Stimulated activated CD8-positive, alpha-beta memory T cell treated with anti-CD3 and anti-CD28 coated beads, Interleukin-4, amount 100 ng/mL, for 48 hours (primary cell): ENCODE results near the gene TK2.
"Not testable (repeated sequence)": the region's sequence is repeated elsewhere in the genome, so short reads cannot be mapped to it uniquely, and the experiment has no call there.

ENCODE experiments used
- DNase-seq: peaks from one replicate; pipeline ENCODE4 v3.0.0-alpha.2; 2020

TK2 gene

GRCh38 chr16:66517586-66518263 lies 32.2 kb downstream of the TK2 start:
- no peak for DNase-seq

DNA sequence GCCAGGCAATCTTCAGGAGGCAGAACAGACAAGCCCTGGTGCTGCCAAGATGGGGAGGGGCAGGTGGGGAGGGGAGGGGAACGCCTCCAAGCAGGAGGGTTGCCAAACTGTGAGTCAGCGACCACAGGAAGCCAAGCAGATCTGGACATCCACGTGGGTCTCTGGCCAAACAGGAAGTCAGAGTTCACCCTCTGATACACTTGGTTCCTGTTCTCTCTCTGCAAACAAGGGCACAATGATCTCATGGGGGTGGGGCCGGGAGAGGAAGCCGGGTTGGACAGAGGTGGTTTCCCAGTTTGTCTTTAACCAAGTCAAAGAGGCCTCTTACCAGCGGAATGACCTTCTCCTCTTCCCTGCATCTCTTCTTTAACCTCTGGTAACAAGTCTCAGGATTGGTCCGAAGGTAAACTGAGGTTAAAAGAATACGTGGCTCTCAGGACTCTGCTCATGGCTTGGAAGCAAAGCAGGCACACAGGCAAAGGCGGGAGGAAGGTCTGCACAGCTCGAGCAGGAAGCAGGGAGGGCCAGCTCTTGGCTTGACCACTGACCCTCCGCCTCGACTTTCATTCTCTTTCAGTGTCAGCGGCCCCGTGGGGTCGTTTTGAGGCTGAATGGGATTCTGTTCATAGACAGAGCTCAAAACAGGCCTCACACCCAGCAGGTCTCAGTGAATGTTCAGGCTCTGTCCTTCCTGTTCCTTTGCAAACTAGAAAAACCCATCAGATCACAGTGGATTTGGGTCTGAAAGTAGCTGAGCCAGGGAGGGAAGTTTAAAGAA lies 32.9 kb downstream of the TK2 start:
- peak; percentile 87 for DNase-seq

DNA sequence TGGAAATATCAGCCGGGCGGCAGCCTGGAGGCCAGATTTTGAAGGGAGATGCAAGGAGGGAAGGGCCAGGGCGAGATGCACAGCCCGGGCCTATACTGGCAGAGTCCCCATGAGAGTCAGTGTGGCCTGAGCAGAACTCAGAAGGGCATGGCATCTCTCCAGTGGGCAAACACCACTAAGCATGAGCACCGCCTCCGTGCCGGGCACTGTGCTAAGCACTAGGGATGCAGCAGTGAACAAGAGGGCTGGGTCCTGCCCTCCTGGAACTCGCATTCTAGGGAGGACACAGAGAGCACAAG lies 33.5 kb downstream of the TK2 start:
- no peak for DNase-seq

- peak; percentile 59 for DNase-seq
These were observed 34.1 kb downstream of the TK2 start for GRCh38 chr16:66515596-66516508.

- DNase-seq = not testable (repeated sequence)
These were observed 34.8 kb downstream of the TK2 start for GRCh38 chr16:66514980-66515595.

GRCh38 chr16:66514391-66514790 lies 35.5 kb downstream of the TK2 start:
- DNase-seq = not testable (repeated sequence)

DNA sequence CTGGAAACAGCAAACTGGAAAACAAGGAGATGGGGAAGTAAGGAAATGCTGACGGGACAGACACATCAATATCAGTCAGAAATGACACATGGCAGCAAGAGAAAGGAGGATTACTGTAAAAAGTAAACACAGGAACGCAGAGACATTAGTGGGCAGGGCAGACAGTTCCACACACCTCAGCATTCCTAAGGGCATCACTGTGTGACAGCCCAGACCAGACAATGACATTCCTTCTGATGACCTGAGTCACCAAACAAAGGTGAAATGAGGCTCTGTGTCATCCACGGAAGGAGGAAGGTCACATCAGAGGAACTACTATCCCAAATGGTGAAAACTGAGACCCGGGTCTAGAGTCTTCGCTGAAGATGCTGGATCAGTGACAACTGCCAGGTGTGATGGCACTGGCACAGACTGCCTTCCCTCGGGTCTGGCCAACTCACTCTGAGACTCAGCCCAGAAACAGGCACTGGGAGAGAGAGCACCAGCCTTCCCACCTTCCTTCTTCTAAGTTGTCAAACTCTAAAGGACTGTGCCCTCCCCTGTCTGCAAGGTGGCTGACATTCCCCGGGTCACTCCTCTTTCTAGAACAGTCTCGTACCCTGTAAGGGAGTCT lies 36.7 kb downstream of the TK2 start:
- no peak for DNase-seq

DNA sequence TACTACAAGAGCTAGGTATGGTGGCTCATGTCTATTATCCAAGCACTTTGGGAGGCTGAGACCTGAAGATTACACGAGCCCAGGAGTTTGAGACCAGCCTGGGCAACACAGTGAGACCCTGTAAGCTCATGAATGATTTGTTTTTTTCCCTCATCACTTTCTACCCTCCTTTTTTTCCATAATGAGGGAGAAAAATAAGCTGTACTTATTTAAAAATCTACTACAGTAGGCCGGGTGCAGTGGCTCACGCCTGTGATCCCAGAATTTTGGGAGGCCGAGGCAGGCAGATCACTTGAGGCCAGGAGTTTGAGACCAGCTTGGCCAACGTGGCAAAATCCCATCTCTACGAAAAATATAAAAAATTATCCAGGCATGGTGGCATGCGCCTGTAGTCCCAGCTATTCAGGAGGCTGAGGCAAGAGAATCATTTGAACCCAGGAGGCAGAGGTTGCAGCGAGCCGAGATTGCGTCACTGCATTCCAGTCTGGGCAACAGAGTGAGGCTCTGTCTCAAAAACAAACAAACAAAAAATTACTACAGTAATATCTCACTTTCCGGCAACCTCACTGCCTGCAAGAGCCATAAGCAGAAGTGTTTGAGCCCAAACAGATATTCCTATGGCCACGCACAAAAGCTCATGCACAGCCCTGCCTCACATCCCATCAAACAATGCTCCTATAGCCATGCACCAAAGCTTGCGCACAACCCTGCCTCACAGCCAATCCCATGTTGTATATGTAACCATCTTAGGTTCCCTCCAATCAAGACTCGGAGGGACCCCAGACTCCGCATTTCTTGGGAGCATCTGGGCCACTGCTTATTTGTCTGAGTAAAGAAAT lies 37.4 kb downstream of the TK2 start:
- DNase-seq = no peak

- DNase-seq = no peak
These were observed 38.2 kb downstream of the TK2 start for GRCh38 chr16:66511602-66512271.

GRCh38 chr16:66510711-66511601 lies 39.0 kb downstream of the TK2 start:
- DNase-seq = no peak

DNA sequence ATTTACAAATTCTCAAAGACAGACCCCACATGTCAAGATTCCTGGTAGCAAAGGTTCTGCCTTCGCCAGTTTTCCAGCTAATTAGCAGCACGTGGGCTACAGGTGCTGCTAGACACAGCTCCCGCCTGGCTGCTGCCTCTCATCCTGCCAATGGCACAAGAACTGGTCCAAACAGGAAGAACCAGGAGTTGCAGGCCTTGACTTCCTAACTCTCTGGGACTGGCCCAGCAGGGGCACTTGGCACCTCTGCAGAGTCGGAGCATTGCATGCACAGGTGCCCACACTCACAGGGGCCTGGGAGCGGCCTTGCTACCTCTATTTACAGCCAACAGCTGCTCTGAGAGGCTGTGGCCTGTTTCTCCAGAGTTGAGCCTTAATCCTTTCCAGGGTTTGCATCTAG lies 39.6 kb downstream of the TK2 start:
- no peak for DNase-seq

DNA sequence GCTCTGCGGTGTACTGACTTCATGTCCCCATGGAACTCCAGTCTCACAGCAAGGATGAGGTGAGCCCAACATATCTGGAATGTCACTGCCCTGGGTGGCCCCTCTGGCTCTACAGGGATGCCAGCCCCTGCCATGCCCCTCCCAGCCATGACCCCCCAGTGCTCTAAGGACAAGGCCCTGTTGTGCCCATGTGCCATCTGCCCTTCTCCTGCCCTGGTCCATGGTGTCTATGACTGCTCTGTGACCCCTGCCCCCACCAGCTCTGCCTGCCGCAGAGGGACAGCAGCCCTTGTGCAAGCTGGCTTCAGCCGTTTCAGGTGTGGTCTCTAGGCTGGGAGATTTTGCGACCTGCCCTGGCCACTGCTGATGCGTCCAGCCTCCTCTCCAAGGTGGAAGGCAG lies 40.3 kb downstream of the TK2 start:
- no peak for DNase-seq

DNA sequence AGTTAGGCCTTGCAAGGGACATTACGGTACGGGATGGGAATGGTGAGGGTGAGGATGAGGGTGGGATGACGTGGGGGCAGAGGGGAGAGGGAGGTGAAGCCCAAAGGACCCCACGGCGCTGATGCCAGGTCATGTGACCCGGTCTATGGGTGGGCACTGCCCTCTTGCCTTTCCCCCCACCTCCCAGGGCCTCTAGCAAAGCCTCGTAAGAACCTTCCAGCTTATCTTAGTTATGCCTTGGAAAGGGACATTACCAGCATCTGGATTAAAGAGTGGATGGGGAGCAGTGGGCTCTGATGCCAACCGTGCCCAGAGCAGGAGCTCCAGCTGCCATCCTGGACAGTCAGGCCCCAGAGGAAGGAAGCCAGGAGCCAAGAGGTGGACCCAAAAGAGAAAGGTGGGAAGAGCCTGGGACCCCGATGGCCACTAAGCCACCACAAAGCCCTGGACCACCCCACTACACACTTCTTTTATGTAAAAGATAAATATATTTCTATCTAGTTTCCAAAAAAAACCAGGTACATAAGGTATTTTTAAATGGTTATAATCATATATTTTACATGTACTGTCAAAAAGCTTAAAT lies 40.9 kb downstream of the TK2 start:
- no peak for DNase-seq

- no peak for DNase-seq
These were observed 41.5 kb downstream of the TK2 start for GRCh38 chr16:66508248-66508913.

DNA sequence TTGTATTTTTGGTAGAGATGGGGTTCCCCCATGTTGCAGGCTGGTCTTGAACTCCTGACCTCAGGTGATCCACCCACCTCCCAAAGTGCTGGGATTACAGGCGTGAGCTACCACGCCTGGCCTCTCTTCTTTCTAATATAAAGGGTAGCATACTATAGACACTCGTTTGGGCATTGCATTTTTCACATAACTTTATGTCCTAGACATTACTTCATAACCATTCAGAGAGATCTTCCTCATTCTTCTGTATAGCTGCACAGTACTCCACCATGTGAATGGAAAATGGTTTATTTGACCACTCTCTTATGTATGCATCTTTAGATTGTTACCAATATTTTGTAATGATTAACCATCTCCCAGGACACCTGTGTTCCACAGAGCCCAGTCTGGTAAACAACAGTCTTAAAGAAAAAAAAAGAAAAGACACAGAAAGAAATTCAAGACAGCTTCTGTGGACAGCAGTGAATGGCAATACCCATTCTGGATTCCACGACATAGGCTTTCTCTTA lies 42.1 kb downstream of the TK2 start:
- DNase-seq = no peak

GRCh38 chr16:66503612-66504011 lies 46.3 kb downstream of the TK2 start:
- no peak for DNase-seq

DNA sequence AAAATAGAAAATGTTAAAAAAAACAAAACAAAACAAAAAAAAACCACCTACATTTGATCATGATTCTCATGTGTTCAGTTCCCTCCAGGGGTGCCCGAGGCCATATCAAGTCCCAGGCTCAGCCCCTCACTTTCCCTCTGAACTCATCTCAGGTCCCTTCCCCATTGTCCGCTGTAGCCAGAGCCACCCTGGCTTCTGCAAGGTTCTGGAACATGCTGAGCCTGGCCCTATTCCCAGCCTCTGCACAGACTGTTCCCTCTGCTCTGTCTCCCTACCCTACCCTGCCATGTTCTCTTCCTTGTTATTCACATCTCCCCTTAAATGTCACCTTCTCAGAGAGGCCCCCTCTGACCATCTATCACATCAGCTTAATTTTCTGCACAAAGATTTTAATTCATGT lies 46.9 kb downstream of the TK2 start:
- DNase-seq = no peak

GRCh38 chr16:66502020-66502913 lies 47.7 kb downstream of the TK2 start:
- DNase-seq = no peak
